ENCODE results near the gene SPPL3.

The SPPL3 gene

GRCh38 chr12:120830052-120830940 lies 73.9 kb downstream of the SPPL3 start:
- DNase-seq = no peak
- no peak overlapping the region for H3K27ac ChIP-seq
- TF ChIP-seq CTCF (IDR thresholded peaks at IDR 0.05; ENCODE audit: low read depth, low read length) = no peak
- H3K27me3 ChIP-seq (ENCODE audit: insufficient read depth, low read depth, severe bottlenecking) = no peaks in the 10 kb centered on the region
- H3K9me3 ChIP-seq (ENCODE audit: severe bottlenecking) = no peaks in the 10 kb centered on the region
- no peak overlapping the region for H3K4me3 ChIP-seq (ENCODE audit: low read depth, low read length)
- no peaks in the 10 kb centered on the region for H3K36me3 ChIP-seq

DNA sequence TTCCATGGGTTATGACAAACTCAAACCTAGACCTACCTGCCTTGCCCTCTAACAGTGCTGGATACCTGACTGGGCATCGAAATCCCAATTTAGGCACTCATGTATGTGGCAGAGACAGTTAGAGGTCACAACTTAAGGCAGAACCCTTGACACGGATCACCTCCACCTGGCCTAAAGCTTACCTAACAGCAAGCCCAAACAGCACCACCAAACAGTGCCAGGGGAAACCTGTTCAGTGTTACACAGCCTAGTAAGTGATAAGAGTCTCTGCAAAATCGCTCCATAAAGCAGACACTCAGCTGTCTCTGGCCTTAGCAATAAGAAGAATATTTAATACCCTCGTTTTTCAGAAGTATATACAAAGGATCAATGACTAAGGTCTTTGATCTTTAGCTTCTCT lies 77.8 kb downstream of the SPPL3 start:
- no peaks in the 10 kb centered on the region for H3K27me3 ChIP-seq (ENCODE audit: insufficient read depth, low read depth, severe bottlenecking)
- no peaks in the 10 kb centered on the region for H3K9me3 ChIP-seq (ENCODE audit: severe bottlenecking)
- no peak overlapping the region for H3K4me3 ChIP-seq (ENCODE audit: low read depth, low read length)
- no peak for TF ChIP-seq CTCF (IDR thresholded peaks at IDR 0.05; ENCODE audit: low read depth, low read length)
- no peaks in the 10 kb centered on the region for H3K36me3 ChIP-seq
- no peak for DNase-seq
- no peak overlapping the region for H3K27ac ChIP-seq

DNA sequence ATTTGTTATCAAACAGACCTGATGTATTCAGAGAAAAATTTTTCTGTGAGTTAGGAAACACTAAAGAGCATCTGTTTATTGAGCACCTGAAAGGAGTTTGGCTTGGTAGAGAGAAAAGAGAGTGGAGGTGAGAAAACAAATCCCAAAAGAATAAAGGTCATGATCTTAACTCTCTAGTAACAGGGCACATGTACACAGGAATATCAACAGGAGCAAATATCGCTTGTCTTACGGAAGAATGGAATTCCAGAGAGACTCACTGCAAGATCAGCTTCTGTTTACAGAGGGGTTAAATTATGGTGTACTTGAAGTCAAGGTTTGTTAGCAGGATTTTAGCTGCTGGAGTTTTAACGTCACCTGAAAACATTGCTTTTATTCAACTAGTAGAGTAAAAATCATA lies 78.8 kb downstream of the SPPL3 start:
- Histone ChIP-seq H3K4me3 (ENCODE audit: low read depth, low read length) (no peak overlapping the region), H3K36me3 (no peaks in the 10 kb centered on the region), H3K9me3 (ENCODE audit: severe bottlenecking) (no peaks in the 10 kb centered on the region), H3K27ac (no peak overlapping the region), H3K27me3 (ENCODE audit: insufficient read depth, low read depth, severe bottlenecking) (no peaks in the 10 kb centered on the region)
- DNase-seq = no peak
- TF ChIP-seq CTCF (IDR thresholded peaks at IDR 0.05; ENCODE audit: low read depth, low read length) = no peak

- H3K27me3 ChIP-seq (ENCODE audit: insufficient read depth, low read depth, severe bottlenecking) = no peaks in the 10 kb centered on the region
Measured at GRCh38 chr12:120822832-120823503, 81.2 kb downstream of the SPPL3 start.

DNA sequence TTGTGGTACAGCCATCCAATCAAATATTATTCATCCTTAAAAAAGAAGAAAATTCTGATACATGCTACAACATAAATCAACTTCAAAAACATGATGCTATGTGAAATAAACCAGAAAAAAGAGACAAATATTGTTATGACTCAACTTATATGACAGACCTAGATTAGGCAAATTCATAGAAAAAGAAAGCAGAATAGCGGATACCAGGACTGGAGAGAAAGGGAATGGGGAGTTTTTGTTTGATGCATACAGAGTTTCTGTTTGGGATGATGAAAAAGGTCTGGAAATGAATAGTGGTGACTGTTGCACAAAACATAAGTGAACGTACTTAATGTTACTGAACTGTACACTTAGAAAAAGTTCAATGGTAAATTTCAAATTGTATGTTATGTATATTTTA lies 82.3 kb downstream of the SPPL3 start:
- no peak overlapping the region for H3K4me3 ChIP-seq (ENCODE audit: low read depth, low read length)
- H3K36me3 ChIP-seq = no peaks in the 10 kb centered on the region
- H3K9me3 ChIP-seq (ENCODE audit: severe bottlenecking) = no peaks in the 10 kb centered on the region
- H3K27ac ChIP-seq = no peak overlapping the region
- no peak for TF ChIP-seq CTCF (IDR thresholded peaks at IDR 0.05; ENCODE audit: low read depth, low read length)
- DNase-seq = no peak
- H3K27me3 ChIP-seq (ENCODE audit: insufficient read depth, low read depth, severe bottlenecking) = no peaks in the 10 kb centered on the region

More at GRCh38 chr12:120822832-120823503, 81.2 kb downstream of the SPPL3 start:
- TF ChIP-seq CTCF (IDR thresholded peaks at IDR 0.05; ENCODE audit: low read depth, low read length) = no peak
- DNase-seq = no peak
- Histone ChIP-seq H3K36me3 (no peaks in the 10 kb centered on the region), H3K27ac (no peak overlapping the region), H3K4me3 (ENCODE audit: low read depth, low read length) (no peak overlapping the region), H3K9me3 (ENCODE audit: severe bottlenecking) (no peaks in the 10 kb centered on the region)

All from WERI-Rb-1 (cell line).